Ishikawa (cell line): ENCODE data around the gene TMEM184B.

Experiments
- CEBPB ChIP-seq: IDR thresholded peaks from 2 replicates; pipeline ENCODE4 v1.6.1; 2012
- CREB1 ChIP-seq: IDR thresholded peaks from 2 replicates; pipeline ENCODE4 v1.6.1; 2012; ENCODE audit warnings: low read depth
- EP300 ChIP-seq: IDR thresholded peaks from 2 replicates; pipeline ENCODE4 v1.6.1; 2012; ENCODE audit warnings: borderline replicate concordance
- FOXM1 ChIP-seq: IDR thresholded peaks from 2 replicates; pipeline ENCODE4 v1.6.1; 2012; ENCODE audit warnings: low read depth, borderline replicate concordance
- RAD21 ChIP-seq: IDR thresholded peaks from 2 replicates; pipeline ENCODE4 v1.6.1; 2012; ENCODE audit warnings: low read depth
- TF ChIP-seq, protein P1 (sequence below): IDR thresholded peaks from 2 replicates; pipeline ENCODE4 v1.6.1; 2012

DNA sequence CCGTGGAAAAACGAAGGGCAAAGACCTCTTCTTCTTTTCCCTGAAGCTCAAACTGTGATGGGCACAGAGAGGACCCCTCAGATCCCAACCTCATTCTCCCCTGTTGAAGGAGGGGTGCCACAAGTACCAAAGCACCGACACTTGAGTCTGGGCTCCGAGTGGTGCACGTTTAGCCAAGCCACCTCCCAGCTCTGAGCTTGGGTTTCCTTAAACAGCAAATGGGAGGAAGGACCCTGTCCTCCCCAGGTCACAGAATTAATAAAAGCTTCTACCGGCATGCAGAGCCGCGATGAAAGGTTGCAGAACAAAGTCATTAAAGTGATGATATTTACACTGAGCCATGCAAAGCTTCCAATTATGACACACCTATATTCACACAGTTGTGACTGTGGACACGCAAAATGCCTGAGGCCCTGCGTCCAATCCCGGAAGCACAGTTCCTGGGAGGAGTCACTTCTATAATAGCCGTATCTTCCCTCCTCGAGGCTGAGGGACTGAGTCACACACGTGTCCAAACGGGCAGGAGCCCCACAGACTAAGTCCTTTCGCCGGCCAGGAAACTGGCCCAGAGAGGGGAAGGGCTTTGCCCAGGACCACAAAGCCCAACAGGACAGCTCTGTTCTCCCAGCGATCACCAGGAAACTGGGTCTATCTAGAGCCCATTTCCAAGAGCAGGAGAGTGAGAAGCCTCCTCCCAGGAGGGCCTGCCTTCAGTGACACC, 45.3 kb upstream of the TMEM184B start:
- TF ChIP-seq RAD21 (no peak), FOXM1 (no peak), CREB1 (no peak), EP300 (no peak; the same call in 1 of the 2 replicates), CEBPB (no peak)
- TF ChIP-seq, protein P1, sequence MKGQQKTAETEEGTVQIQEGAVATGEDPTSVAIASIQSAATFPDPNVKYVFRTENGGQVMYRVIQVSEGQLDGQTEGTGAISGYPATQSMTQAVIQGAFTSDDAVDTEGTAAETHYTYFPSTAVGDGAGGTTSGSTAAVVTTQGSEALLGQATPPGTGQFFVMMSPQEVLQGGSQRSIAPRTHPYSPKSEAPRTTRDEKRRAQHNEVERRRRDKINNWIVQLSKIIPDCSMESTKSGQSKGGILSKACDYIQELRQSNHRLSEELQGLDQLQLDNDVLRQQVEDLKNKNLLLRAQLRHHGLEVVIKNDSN = peak; percentile 50; the same call in 1 of the 2 replicates
